GM18498 (cell line): ENCODE data around the gene THBS3.
"Not testable (repeated sequence)": the region's sequence is repeated elsewhere in the genome, so short reads cannot be mapped to it uniquely, and the experiment has no call there.

Experiments used
- ATAC-seq: cut with Tn5 transposase; IDR thresholded peaks from one replicate; pipeline ENCODE4 v1.9.1; 2021; ENCODE audit warnings: mild to moderate bottlenecking, moderate library complexity; ENCODE audit not compliant: unreplicated experiment

The THBS3 gene

GRCh38 chr1:155236451-155236850 lies 28.8 kb upstream of the THBS3 start:
- no peak for ATAC-seq

DNA sequence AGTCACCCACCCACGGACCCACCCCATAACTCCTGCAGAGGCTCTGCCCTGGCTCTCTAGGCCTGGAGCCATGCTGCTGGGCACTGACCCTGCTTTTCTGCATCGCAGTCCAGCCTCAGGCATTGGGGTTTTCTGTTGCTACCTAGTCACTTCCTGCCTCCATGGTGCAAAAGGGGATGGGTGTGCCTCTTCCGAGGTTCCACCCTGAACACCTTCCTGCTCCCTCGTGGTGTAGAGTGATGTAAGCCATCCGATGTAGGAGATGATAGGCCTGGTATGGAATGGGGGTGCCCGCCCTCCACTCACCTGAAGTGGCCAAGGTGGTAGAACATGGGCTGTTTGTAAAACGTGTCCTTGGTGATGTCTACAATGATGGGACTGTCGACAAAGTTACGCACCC lies 27.7 kb upstream of the THBS3 start:
- ATAC-seq = not testable (repeated sequence)

DNA sequence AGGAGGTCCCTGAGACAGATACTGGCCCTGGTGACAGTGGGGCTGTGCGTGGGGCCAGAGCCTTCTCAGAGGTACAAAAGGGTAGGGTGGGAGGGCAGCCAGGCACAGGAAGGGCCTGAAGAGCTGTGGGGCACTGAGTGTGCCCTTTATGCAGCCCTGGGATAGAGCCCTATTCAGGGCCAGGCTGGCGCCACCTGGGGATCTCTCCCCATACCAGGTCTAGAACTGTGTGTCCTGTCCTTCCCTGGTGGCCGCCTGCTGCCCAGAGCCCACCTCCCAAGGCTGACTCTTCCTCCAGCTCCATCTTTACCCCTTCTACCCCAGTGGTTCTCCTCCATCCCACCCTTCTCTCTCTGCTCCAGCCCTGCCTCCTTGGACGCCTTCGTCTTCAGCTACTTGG lies 25.8 kb upstream of the THBS3 start:
- not testable (repeated sequence) for ATAC-seq

DNA sequence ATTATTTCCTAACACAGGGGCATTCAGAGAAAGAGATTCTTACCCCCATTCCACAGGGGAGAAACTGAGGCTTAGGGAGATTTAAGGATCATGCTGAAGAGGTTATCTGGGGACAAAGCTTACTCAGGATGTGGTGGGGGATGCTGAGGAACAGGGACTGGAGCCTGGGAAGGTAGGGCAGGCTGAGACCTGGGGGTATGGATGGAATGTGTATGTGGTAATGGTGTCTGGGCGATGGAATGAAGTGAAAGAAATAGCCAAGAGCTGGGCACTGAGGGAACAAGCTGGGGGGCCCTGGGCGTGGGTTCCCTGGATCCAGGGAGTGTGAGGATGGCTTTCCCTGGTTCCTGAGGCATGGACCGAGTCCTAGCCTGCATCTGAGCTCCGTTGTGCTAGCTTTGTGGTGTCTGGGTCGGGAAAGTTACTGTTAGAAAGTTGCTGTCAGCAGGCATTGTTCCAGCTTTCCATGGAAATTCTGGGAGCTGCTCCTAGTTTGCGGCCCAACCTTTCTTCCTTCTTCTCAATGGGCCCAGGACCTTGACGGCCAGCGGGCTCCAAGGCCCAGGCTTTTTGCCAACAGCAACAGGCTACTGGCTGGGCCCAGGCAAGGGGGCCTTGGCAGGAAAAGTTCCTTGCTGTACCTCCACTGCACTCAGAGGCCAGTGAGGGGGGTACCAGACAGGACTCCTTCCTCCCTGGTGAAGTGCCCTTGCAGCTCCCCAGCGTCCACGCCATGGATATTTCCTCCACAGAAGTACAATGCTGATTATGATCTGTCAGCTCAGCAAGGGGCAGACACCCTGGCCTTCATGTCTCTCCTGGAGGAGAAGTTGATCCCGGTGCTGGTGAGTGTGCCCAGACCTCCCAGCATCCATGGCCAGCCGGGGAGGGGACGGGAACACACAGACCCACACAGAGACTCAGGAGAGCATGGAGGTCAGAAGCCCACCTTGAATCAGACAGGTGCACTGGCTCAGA lies 24.6 kb upstream of the THBS3 start:
- ATAC-seq = not testable (repeated sequence)

DNA sequence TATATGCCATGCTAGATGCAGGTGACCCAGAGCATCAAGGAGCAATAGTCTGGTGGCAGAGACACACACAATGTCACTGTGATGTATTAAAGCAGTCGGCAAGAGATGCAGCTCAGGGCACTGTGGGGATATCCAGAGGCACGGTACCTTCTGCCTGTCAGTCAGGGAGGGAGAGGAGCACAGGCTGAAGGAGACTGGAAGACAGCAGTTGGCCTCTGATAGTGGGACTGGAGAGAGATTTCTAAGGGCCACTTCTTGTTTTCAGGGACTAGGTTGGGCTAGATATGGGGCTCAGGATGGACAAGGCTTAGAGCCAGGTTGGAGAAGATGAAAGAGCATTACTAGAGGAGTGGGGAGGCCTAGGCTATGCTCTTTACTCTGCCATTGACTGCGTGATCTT lies 23.6 kb upstream of the THBS3 start:
- ATAC-seq = not testable (repeated sequence)

GRCh38 chr1:155228096-155228427 lies 20.4 kb upstream of the THBS3 start:
- no peak for ATAC-seq

DNA sequence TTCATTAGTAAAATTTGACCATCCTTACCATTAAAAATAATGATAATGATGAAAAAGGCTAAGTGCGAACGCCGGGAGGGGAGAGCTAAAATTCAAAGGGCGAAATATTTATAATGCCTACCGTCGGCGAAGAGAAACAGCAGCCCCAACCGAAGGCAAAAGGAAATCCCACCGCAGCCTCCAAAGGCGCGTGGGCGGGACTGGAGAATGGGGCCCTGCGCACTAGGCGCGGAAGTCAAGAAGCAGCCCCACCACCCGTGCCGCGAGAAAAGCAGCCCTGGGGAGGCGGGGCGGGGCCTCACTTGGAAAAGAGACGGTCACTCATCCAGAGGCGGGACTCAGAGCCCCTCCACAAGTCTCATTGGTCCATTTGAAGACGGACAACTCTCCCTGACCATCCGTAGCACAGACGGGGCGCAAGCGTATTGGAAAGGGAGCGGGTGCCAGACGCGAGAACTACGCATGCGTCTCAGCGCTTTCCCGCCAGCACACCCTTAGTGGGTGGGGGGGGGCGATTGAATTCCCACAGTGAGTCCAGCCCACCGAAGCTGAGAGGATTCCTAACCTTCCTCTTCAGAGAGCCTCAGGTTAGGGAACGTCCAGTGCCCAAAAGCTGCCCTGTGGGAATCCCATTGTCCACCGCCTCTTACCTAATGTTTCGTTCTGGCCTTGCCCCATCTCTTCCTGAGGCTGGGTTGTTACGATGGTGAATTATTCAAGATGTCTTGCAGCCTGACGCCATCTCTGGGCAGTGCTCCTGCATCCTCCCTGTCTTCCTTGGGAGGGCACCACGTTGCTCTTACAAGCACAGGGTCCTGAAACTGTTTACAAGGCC lies 19.8 kb upstream of the THBS3 start:
- peak; percentile 93 for ATAC-seq

DNA sequence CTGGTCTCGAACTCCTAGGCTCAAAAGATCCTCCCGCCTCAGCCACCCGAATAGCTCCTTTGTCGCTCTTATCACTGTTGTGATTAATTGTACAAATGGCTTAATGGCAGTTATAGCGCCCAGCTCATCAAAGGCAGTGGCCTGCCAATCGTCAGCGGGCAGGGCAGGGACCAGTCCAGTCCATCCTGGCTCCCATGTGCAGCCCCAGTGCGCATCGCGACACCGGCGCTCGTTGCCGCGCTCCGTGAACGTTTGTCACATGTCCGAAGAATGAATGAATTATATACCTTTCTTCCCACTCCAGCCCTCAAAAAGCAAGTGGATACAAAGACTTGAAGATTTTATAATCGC lies 19.2 kb upstream of the THBS3 start:
- ATAC-seq = no peak

DNA sequence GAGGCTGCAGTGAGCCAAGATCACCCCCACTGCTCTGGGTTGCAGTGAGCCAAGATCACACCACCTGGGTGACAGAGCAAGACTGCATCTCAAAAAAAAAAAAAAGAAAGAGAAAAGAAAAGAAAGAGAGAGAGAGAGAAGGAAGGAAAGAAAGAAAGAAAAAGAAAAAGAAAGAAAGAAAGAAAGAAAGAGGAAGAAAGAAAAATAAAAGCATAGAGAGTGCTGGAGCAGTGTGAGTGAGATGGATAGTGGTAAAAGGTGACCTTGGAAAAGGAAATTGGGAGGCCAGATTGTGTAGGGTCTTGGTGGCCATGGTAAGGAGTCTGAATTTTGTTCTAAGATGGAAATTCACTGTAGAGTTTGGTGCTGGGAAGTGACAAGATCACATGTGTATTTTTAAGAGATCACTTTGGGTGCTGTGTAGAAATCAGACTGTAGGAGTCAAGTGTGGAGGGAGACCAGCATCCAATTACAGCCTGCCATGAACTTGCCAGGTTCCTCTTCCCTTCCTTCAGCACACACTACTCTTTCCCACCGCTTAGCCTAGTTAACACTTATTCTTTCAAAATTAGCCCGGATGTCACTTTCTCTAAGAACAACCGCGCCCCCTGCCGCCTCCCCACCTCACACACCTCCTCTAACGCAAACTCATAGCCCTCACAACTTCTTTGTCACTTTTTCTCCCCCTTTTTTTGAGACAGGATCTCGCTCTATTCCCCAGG lies 18.7 kb upstream of the THBS3 start:
- ATAC-seq = no peak

GRCh38 chr1:155225404-155225759 lies 17.7 kb upstream of the THBS3 start:
- not testable (repeated sequence) for ATAC-seq

GRCh38 chr1:155223047-155223446 lies 15.3 kb upstream of the THBS3 start:
- no peak for ATAC-seq

- ATAC-seq = not testable (repeated sequence)
Observed at GRCh38 chr1:155220211-155220965, 12.7 kb upstream of the THBS3 start.

DNA sequence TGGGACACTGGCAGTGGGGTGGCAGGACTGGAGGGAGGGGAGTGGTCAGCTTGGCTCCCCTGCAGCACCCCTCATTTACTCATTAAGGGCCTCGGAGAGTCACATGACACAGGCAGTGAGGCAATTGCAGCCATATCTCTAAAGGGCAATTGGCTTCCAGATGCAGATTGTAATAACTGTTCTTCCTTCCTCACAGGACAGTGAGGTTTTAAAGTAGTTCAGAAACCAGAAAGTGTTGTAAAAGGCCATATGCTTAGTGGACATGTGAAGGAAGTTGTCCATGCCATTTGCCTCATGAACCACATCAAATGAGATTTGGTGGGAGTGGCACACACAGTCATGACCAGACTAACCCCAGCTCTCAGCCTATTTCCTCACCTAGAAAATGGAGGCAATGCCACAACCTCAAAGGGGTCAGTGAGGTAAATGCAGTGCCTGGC lies 11.9 kb upstream of the THBS3 start:
- no peak for ATAC-seq

GRCh38 chr1:155218854-155219591 lies 11.3 kb upstream of the THBS3 start:
- ATAC-seq = no peak

- ATAC-seq = not testable (repeated sequence)
Observed at GRCh38 chr1:155214702-155215101, 7.0 kb upstream of the THBS3 start.

DNA sequence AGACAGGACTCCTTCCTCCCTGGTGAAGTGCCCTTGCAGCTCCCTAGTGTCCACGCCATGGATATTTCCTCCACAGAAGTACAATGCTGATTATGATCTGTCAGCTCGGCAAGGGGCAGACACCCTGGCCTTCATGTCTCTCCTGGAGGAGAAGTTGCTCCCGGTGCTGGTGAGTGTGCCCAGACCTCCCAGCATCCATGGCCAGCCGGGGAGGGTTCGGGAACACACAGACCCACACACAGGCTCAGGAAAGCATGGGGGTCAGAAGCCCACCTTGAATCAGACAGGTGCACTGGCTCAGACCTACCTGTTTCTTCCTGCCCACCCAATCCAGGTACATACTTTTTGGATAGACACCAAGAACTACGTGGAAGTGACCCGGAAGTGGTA lies 4.3 kb upstream of the THBS3 start:
- ATAC-seq = not testable (repeated sequence)

DNA sequence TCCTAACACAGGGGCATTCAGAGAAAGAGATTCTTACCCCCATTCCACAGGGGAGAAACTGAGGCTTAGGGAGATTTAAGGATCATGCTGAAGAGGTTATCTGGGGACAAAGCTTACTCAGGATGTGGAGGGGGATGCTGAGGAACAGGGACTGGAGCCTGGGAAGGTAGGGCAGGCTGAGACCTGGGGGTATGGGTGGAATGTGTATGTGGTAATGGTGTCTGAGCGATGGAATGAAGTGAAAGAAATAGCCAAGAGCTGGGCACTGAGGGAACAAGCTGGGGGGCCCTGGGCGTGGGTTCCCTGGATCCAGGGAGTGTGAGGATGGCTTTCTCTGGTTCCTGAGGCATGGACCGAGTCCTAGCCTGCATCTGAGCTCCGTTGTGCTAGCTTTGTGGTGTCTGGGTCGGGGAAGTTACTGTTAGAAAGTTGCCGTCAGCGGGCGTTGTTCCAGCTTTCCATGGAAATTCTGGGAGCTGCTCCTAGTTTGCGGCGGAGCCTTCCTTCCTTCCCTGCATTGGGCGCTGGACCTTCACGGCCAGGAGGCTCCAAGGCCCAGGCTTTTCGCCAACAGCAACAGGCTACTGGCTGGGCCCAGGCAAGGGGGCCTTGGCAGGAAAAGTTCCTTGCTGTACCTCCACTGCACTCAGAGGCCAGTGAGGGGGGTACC lies 3.8 kb upstream of the THBS3 start:
- ATAC-seq = not testable (repeated sequence)

GRCh38 chr1:155210314-155211104 lies 2.8 kb upstream of the THBS3 start:
- ATAC-seq = no peak

DNA sequence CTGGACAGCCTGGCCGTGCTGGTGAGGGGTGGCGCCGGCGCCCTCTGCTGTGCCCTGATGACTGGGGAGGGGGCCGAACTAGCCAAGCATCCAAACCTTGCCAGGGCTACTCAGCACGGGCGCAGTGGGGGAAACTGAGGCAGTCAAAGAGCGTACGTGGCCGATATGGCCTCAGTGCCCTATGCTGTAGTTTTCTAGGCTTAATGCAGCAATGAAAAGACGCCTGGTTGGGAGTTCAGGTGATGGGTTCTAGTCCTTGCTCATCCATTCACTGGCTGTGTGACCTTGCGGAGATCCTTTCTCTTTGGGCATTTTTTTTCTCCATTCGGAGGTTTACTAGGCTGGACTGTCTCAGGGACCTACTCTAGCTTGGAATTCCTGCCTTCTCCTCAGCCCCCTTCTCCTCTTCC lies 1.6 kb upstream of the THBS3 start:
- ATAC-seq = no peak
